ENCODE results near the gene WFDC12. TPM values are rescaled to one million over a fixed set of nuclear protein-coding genes. Genes with fewer than 3 reads are reported as not detected.
"Not testable (repeated sequence)": the region's sequence is repeated elsewhere in the genome, so short reads cannot be mapped to it uniquely, and the experiment has no call there.

WFDC12 gene
- total RNA-seq, 1 experiment from 2014 or later, result not detected

DNA sequence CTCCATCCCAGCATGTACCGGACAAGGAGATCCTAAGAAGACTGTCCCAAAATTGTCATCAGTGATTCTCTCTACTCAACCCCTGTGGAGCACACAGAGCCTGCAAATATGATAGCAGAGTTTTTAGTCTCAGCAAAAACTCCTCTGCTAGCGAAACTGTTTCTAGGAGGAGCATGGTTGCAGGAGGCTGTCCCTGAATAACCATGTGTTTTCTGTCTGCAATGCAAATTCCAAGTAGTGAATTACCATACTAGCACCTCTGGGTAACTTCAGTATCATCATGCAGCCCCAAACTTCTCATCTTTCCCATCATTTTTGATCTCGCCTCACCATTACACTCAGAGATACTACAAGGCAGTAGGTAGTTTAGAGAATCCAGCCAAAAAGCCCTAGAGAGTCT is 24.8 kb upstream of the WFDC12 start:
- Histone ChIP-seq H3K36me3 (ENCODE audit: low read depth, low read length) (no peaks in the 10 kb centered on the region), H3K9me3 (ENCODE audit: low read length) (no peaks in the 10 kb centered on the region), H3K4me2 (ENCODE audit: low read length) (no peak overlapping the region), H3K4me1 (ENCODE audit: insufficient read depth, low read length) (no peaks in the 10 kb centered on the region), H3K27ac (ENCODE audit: low read length) (no peak overlapping the region), H2AFZ (ENCODE audit: low read length) (no peak overlapping the region), H3K9ac (ENCODE audit: low read length) (no peak overlapping the region), H4K20me1 (ENCODE audit: low read length) (no peaks in the 10 kb centered on the region), H3F3A (ENCODE audit: low read length, unreplicated experiment) (no peaks in the 10 kb centered on the region), H3K9me2 (replicated peaks; ENCODE audit: low read length) (no peaks in the 10 kb centered on the region), H3K4me3 (ENCODE audit: low read length) (no peak overlapping the region), H3K79me2 (ENCODE audit: low read length) (no peaks in the 10 kb centered on the region), H3K27me3 (ENCODE audit: low read length) (no peaks in the 10 kb centered on the region)
- DNase-seq, result no peak
- ChIA-PET POLR2A (ENCODE audit: unreplicated experiment) (no interaction called here), CTCF (no interaction called here)
- TF ChIP-seq, protein P1, sequence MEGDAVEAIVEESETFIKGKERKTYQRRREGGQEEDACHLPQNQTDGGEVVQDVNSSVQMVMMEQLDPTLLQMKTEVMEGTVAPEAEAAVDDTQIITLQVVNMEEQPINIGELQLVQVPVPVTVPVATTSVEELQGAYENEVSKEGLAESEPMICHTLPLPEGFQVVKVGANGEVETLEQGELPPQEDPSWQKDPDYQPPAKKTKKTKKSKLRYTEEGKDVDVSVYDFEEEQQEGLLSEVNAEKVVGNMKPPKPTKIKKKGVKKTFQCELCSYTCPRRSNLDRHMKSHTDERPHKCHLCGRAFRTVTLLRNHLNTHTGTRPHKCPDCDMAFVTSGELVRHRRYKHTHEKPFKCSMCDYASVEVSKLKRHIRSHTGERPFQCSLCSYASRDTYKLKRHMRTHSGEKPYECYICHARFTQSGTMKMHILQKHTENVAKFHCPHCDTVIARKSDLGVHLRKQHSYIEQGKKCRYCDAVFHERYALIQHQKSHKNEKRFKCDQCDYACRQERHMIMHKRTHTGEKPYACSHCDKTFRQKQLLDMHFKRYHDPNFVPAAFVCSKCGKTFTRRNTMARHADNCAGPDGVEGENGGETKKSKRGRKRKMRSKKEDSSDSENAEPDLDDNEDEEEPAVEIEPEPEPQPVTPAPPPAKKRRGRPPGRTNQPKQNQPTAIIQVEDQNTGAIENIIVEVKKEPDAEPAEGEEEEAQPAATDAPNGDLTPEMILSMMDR (conservative IDR thresholded peaks at IDR 0.05; ENCODE audit: low read depth, low read length), result no peak
- no peak for TF ChIP-seq EZH2phosphoT487 (IDR thresholded peaks at IDR 0.05; ENCODE audit: borderline replicate concordance, low read length)
- TF ChIP-seq EZH2 (IDR thresholded peaks at IDR 0.05; ENCODE audit: low read length, unreplicated experiment), result no peak
- no TSS peak for BruUV-seq (replicated peaks)
- intact Hi-C loops (cut with micrococcal nuclease), result no loop called here
- no peak for ATAC-seq

DNA sequence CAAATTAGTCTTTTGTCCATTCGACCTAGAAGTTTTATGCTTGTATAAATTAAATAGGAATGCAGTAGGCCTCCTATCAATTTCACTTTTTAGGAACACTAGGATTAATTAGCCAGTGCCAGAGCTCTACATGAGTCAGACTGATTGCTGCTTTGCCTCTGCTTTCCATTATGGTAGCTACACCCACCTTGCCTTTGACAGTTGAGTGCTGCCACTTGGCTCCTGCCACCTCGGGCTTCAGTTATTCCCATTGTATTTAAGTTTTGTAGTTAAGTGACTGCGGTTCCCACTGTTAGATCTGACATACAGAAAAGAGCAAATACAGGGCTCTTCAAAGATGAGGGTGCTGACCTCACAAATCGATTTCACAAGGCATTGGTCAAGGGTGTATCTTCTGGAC is 16.6 kb upstream of the WFDC12 start:
- TF ChIP-seq EZH2 (IDR thresholded peaks at IDR 0.05; ENCODE audit: low read length, unreplicated experiment), result no peak
- no peak for TF ChIP-seq EZH2phosphoT487 (IDR thresholded peaks at IDR 0.05; ENCODE audit: borderline replicate concordance, low read length)
- TF ChIP-seq, protein P1 (conservative IDR thresholded peaks at IDR 0.05; ENCODE audit: low read depth, low read length), result no peak
- no peaks in the 10 kb centered on the region for H3F3A ChIP-seq (ENCODE audit: low read length, unreplicated experiment)
- H3K79me2 ChIP-seq (ENCODE audit: low read length), result no peaks in the 10 kb centered on the region
- no peaks in the 10 kb centered on the region for H3K36me3 ChIP-seq (ENCODE audit: low read depth, low read length)
- no peak overlapping the region for H3K27ac ChIP-seq (ENCODE audit: low read length)
- BruUV-seq (replicated peaks), result no TSS peak
- H3K27me3 ChIP-seq (ENCODE audit: low read length), result no peaks in the 10 kb centered on the region
- intact Hi-C loops (cut with micrococcal nuclease), result no loop called here
- H4K20me1 ChIP-seq (ENCODE audit: low read length), result no peaks in the 10 kb centered on the region
- no peaks in the 10 kb centered on the region for H3K9me2 ChIP-seq (replicated peaks; ENCODE audit: low read length)
- peaks cover 19% of the 10 kb centered on the region for H3K4me1 ChIP-seq (ENCODE audit: insufficient read depth, low read length)
- no peak overlapping the region for H2AFZ ChIP-seq (ENCODE audit: low read length)
- CTCF ChIA-PET, result no interaction called here
- H3K9ac ChIP-seq (ENCODE audit: low read length), result no peak overlapping the region
- H3K4me3 ChIP-seq (ENCODE audit: low read length), result no peak overlapping the region
- DNase-seq (no peak), ATAC-seq (no peak)
- H3K9me3 ChIP-seq (ENCODE audit: low read length), result no peaks in the 10 kb centered on the region
- POLR2A ChIA-PET (ENCODE audit: unreplicated experiment), result no interaction called here
- H3K4me2 ChIP-seq (ENCODE audit: low read length), result no peak overlapping the region

DNA sequence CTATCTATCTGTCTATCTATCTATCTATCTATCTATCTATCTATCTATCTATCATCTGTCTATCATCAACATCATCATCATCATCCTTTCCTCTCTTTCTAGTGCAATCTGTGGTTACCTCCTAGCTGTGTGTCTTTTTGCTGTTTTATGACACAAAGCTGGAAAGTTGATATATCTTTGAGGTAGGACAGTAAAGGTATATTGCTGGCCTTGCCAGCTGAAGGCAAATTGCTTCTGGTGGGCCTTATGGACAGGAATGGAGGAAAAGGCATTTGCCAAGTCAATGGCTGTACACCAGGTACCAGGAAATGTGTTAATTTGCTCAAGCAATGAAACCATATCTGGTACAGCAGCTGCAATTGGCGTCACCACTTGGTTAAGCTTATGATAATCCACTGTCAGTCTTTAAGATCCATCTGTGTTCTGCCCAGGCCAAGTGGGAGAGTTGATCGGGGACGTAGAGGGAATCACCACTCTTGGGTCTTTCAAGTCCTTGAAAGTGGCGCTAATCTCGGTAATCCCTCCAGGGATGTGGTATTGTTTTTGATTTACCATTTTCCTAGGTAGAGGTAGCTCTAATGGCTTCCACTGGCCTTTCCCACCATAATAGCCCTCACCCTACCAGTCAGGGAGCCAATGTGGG is 15.6 kb upstream of the WFDC12 start:
- ChIA-PET POLR2A (ENCODE audit: unreplicated experiment) (interaction anchor here (0.6 kb wide), 2 partner anchors 17 to 196 kb away, joined by 4 read pairs; no protein-coding TSS in a partner anchor), CTCF (interaction anchor here (0.6 to 2.1 kb wide), 6 partner anchors 35 to 172 kb away, joined by 3 to 14 read pairs (median 8); no protein-coding TSS in a partner anchor)
- H3K9me3 ChIP-seq (ENCODE audit: low read length); H3K4me3 ChIP-seq (ENCODE audit: low read length); H3K27me3 ChIP-seq (ENCODE audit: low read length); H4K20me1 ChIP-seq (ENCODE audit: low read length); H3K4me2 ChIP-seq (ENCODE audit: low read length); BruUV-seq (replicated peaks); H3K79me2 ChIP-seq (ENCODE audit: low read length); H3K27ac ChIP-seq (ENCODE audit: low read length); H3K9ac ChIP-seq (ENCODE audit: low read length); H3F3A ChIP-seq (ENCODE audit: low read length, unreplicated experiment); ATAC-seq; H3K9me2 ChIP-seq (replicated peaks; ENCODE audit: low read length); H3K36me3 ChIP-seq (ENCODE audit: low read depth, low read length); H2AFZ ChIP-seq (ENCODE audit: low read length); DNase-seq: not testable (repeated sequence)
- H3K4me1 ChIP-seq (ENCODE audit: insufficient read depth, low read length), result peaks cover 19% of the 10 kb centered on the region
- intact Hi-C loops (cut with micrococcal nuclease), result loop anchor here (1.0 to 5.0 kb wide), 3 partner anchors 37 to 151 kb away; no protein-coding TSS in a partner anchor
